HG02943 (cell line): ENCODE measurements around the gene PAIP2.
A peak's percentile ranks its signal among the peaks of the same experiment; 100 is the strongest.
"Not testable (repeated sequence)": the region's sequence is repeated elsewhere in the genome, so short reads cannot be mapped to it uniquely, and the experiment has no call there.

Experiments
- ATAC-seq: cut with Tn5 transposase; IDR thresholded peaks from one replicate; pipeline ENCODE4 v1.9.1; 2021; ENCODE audit warnings: mild to moderate bottlenecking, low read depth, moderate library complexity; ENCODE audit not compliant: unreplicated experiment

PAIP2 gene

GRCh38 chr5:139314276-139314675 is 27.4 kb upstream of the PAIP2 start:
- no peak for ATAC-seq

GRCh38 chr5:139315056-139315615 is 26.5 kb upstream of the PAIP2 start:
- ATAC-seq, result no peak

GRCh38 chr5:139335811-139336210 is 5.8 kb upstream of the PAIP2 start:
- ATAC-seq, result no peak

- ATAC-seq, result no peak
Observed at GRCh38 chr5:139340051-139340450, 1.6 kb upstream of the PAIP2 start.

- ATAC-seq, result no peak
Observed at GRCh38 chr5:139341187-139341688, 416 bp upstream of the PAIP2 start.

- peak; percentile 40 for ATAC-seq
Observed at GRCh38 chr5:139342423-139342723, 719 bp downstream of the PAIP2 start.

GRCh38 chr5:139343476-139343875 is 1.8 kb downstream of the PAIP2 start:
- ATAC-seq, result no peak

- no peak for ATAC-seq
Observed at GRCh38 chr5:139344177-139344576, 2.5 kb downstream of the PAIP2 start.

- not testable (repeated sequence) for ATAC-seq
Observed at GRCh38 chr5:139345442-139345841, 3.8 kb downstream of the PAIP2 start.

- ATAC-seq, result not testable (repeated sequence)
Observed at GRCh38 chr5:139347863-139348262, 6.2 kb downstream of the PAIP2 start.

GRCh38 chr5:139354186-139354585 is 12.5 kb downstream of the PAIP2 start:
- no peak for ATAC-seq

- not testable (repeated sequence) for ATAC-seq
Observed at GRCh38 chr5:139355900-139356299, 14.2 kb downstream of the PAIP2 start.

- ATAC-seq, result no peak
Observed at GRCh38 chr5:139358064-139358463, 16.4 kb downstream of the PAIP2 start.

- ATAC-seq, result no peak
Observed at GRCh38 chr5:139360384-139360783, 18.7 kb downstream of the PAIP2 start.

GRCh38 chr5:139361835-139362429 is 20.3 kb downstream of the PAIP2 start:
- ATAC-seq, result no peak

GRCh38 chr5:139363937-139364336 is 22.3 kb downstream of the PAIP2 start:
- no peak for ATAC-seq

- ATAC-seq, result no peak
Observed at GRCh38 chr5:139364466-139364865, 22.8 kb downstream of the PAIP2 start.

GRCh38 chr5:139368613-139369012 is 27.0 kb downstream of the PAIP2 start:
- ATAC-seq, result no peak

GRCh38 chr5:139369181-139369580 is 27.5 kb downstream of the PAIP2 start:
- no peak for ATAC-seq

GRCh38 chr5:139371482-139372435 is 30.1 kb downstream of the PAIP2 start:
- ATAC-seq, result no peak

- ATAC-seq, result no peak
Observed at GRCh38 chr5:139374909-139375308, 33.3 kb downstream of the PAIP2 start.
